ENCODE data around the gene METTL1. TPM values are rescaled to one million over a fixed set of nuclear protein-coding genes. Genes with fewer than 3 reads are reported as not detected.
A peak's percentile ranks its signal among the peaks of the same experiment; 100 is the strongest.

The METTL1 gene
- total RNA-seq, 4 donors from 2014 or later, result 6.5 to 17.7 (median 10.1) TPM

GRCh38 chr12:57762463-57762862, 9.4 kb downstream of the METTL1 start:
- TF ChIP-seq CTCF (IDR thresholded peaks at IDR 0.05) (no peak), POLR2A (IDR thresholded peaks at IDR 0.05) (no peak), EP300 (IDR thresholded peaks at IDR 0.05) (no peak)
- WGBS, 2 donors, result 93 to 95% methylated on average over 2 of the region's 2 CpGs

GRCh38 chr12:57761391-57761998, 10.4 kb downstream of the METTL1 start:
- H3K9me3 ChIP-seq, result no peaks in the 10 kb centered on the region
- peaks cover 0 to 28% (median 21%) of the 10 kb centered on the region in 4 donors for H3K4me1 ChIP-seq
- 81 to 85% methylated on average over 4 of the region's 4 CpGs for WGBS, 2 donors
- peaks cover 0 to 32% (median 6%) of the 10 kb centered on the region in 3 donors for H3K36me3 ChIP-seq
- no peak overlapping the region for H3K4me3 ChIP-seq
- TF ChIP-seq POLR2A (IDR thresholded peaks at IDR 0.05) (no peak), CTCF (IDR thresholded peaks at IDR 0.05) (no peak), EP300 (IDR thresholded peaks at IDR 0.05) (no peak)
- DNase-seq (ENCODE audit: low spot score in 2 of 2), result no peak
- no peak overlapping the region for H3K27ac ChIP-seq
- peaks cover 2 to 40% of the 10 kb centered on the region in 2 donors for H3K27me3 ChIP-seq

More at GRCh38 chr12:57762463-57762862, 9.4 kb downstream of the METTL1 start:
- Histone ChIP-seq H3K27me3 (peaks cover 2 to 49% of the 10 kb centered on the region in 2 donors), H3K4me3 (no peak overlapping the region), H3K27ac (no peak overlapping the region), H3K36me3 (peaks cover 0 to 25% (median 5%) of the 10 kb centered on the region in 3 donors), H3K4me1 (peaks cover 0 to 30% (median 26%) of the 10 kb centered on the region in 4 donors), H3K9me3 (no peaks in the 10 kb centered on the region)
- DNase-seq (ENCODE audit: low spot score in 2 of 2), result no peak

- H3K27ac ChIP-seq, result no peak overlapping the region
- peaks cover 0 to 32% (median 6%) of the 10 kb centered on the region in 3 donors for H3K36me3 ChIP-seq
- no peak for DNase-seq (ENCODE audit: low spot score in 2 of 2)
- WGBS, 2 donors, result 79 to 85% methylated on average over 3 of the region's 3 CpGs
- H3K27me3 ChIP-seq, result peaks cover 2 to 30% of the 10 kb centered on the region in 2 donors
- H3K4me3 ChIP-seq, result no peak overlapping the region
- no peak for TF ChIP-seq EP300 (IDR thresholded peaks at IDR 0.05)
- TF ChIP-seq POLR2A (IDR thresholded peaks at IDR 0.05), result no peak
- TF ChIP-seq CTCF (IDR thresholded peaks at IDR 0.05), result no peak
- peaks cover 0 to 26% (median 17%) of the 10 kb centered on the region in 4 donors for H3K4me1 ChIP-seq
- no peaks in the 10 kb centered on the region for H3K9me3 ChIP-seq
These were observed 11.4 kb downstream of the METTL1 start for GRCh38 chr12:57760347-57760982.

- WGBS, 2 donors, result 40 to 43% methylated on average over 3 of the region's 3 CpGs
These were observed 12.4 kb downstream of the METTL1 start for GRCh38 chr12:57759360-57759980.

More at GRCh38 chr12:57759360-57759980, 12.4 kb downstream of the METTL1 start:
- H3K9me3 ChIP-seq, result no peaks in the 10 kb centered on the region
- H3K4me1 ChIP-seq, result peaks cover 0 to 19% (median 10%) of the 10 kb centered on the region in 4 donors
- no peak overlapping the region for H3K27ac ChIP-seq
- peaks cover 0 to 32% (median 6%) of the 10 kb centered on the region in 3 donors for H3K36me3 ChIP-seq
- TF ChIP-seq POLR2A (IDR thresholded peaks at IDR 0.05), result no peak
- peak in 2 of 5 experiments; percentile 9 to 24 for TF ChIP-seq CTCF (IDR thresholded peaks at IDR 0.05)
- peaks cover 0 to 20% of the 10 kb centered on the region in 2 donors for H3K27me3 ChIP-seq
- no peak for DNase-seq (ENCODE audit: low spot score in 2 of 2)
- H3K4me3 ChIP-seq, result no peak overlapping the region

All from tibial nerve (tissue), 4 donors.